GM12864 (cell line): ENCODE data around the gene CNN2.

Experiments used
- DNase-seq: peaks from one replicate; pipeline ENCODE4 v3.0.0-alpha.2; 2011; ENCODE audit warnings: low read depth
- H3K4me3 ChIP-seq: 2 replicates; pipeline ENCODE4 v1.5.1; 2011; ENCODE audit warnings: mild to moderate bottlenecking, low read depth, low read length, control low read depth
- TF ChIP-seq, protein P1 (sequence below): IDR thresholded peaks from 2 replicates; pipeline ENCODE4 v1.5.1; 2011; ENCODE audit warnings: low read depth, mild to moderate bottlenecking, moderate library complexity, low read length, control low read depth, inconsistent platforms; ENCODE audit errors: missing control alignments

Gene CNN2

DNA sequence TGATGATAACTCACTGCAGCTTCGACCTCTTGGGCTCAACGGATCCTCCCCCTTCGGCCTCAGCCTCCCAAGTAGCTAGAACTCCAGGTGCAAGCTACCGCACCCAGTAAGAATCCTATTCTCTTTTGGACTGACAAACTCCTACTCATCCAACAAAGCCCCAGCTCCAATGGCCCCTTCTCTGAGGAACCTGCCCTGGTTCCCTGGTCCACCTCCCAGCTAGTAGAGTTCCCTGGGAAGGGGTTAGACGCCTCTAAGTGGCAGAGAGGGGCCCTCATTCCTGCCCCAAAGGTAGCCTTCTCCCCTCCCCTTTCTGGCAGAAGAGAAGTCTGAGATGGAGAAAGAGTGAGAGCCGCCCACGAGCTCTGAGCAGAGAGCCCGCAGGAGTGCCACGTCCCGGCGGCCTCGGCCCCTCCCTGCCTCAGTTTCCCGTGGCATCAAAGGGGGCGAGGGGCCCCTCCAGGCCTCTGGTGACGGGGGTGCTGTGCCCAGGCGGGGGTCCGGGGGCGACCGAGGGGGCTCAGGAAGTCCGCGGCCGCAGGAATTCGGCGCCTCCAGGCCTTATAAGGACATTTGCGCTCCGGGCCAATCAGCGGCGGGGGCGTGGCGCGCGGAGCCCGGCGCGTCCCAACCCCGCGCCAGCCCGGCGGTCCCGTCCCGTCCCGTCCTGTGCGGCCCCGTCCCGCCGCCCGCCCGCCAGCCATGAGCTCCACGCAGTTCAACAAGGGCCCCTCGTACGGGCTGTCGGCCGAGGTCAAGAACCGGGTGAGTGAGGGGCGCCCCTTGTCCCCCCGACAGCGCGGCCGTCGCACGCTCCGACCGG is at the start of gene CNN2:
TSS of gene CNN2 (plus strand) at position 649 of the 823 bp plus-strand sequence. CDS start at position 703, 54 bp downstream.
- DNase-seq: no peak
- peak within 1 kb of the TSS; percentile 77 for H3K4me3 ChIP-seq

GRCh38 chr19:977058-977464 is 49.3 kb upstream of the CNN2 start:
- H3K4me3 ChIP-seq: no peak overlapping the region
- no peak for DNase-seq
- TF ChIP-seq, protein P1, sequence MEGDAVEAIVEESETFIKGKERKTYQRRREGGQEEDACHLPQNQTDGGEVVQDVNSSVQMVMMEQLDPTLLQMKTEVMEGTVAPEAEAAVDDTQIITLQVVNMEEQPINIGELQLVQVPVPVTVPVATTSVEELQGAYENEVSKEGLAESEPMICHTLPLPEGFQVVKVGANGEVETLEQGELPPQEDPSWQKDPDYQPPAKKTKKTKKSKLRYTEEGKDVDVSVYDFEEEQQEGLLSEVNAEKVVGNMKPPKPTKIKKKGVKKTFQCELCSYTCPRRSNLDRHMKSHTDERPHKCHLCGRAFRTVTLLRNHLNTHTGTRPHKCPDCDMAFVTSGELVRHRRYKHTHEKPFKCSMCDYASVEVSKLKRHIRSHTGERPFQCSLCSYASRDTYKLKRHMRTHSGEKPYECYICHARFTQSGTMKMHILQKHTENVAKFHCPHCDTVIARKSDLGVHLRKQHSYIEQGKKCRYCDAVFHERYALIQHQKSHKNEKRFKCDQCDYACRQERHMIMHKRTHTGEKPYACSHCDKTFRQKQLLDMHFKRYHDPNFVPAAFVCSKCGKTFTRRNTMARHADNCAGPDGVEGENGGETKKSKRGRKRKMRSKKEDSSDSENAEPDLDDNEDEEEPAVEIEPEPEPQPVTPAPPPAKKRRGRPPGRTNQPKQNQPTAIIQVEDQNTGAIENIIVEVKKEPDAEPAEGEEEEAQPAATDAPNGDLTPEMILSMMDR: no peak

More for the DNA sequence above, at the start of gene CNN2:
- TF ChIP-seq, protein P1: no peak

- H3K4me3 ChIP-seq: no peak overlapping the region
- TF ChIP-seq, protein P1: no peak
- DNase-seq: no peak
Observed at GRCh38 chr19:979318-979741, 47.1 kb upstream of the CNN2 start.

- TF ChIP-seq, protein P1: no peak
- no peak overlapping the region for H3K4me3 ChIP-seq
- no peak for DNase-seq
Observed at GRCh38 chr19:980133-980998, 46.0 kb upstream of the CNN2 start.

DNA sequence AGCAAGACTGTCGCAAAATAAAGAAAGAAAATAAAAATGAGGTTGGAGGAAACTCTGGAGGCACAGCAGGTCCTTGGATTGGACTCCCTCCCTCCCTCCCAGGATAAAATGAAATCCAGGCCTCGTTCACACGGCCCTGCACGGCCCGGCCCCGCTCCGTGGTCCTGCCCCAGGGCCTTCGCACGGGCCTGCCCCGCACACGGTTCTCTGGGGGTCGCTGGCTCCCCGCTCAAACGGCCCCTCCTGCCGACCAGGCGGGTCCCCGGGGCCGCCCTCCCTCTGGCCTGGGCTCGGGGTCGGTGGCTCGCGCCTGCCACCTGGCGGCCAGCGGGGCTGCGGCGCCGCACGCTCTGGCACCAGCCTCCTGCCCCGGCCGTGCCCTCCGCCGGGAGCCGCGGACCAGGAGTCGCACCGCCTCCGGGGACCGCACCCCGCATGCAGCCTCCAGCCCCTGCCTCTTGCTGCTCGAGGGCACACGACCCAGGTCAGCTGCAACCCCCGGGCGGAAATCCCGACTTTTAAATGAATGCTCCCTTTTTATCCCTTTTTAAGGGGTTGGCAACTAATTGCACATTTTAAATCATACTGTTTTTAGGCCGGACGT is 43.7 kb upstream of the CNN2 start:
- TF ChIP-seq, protein P1: peak; percentile 75
- DNase-seq: no peak
- peak overlapping the region; percentile 43 for H3K4me3 ChIP-seq

GRCh38 chr19:984165-984967 is 42.0 kb upstream of the CNN2 start, which contains the start of gene WDR18:
Gene WDR18 (plus strand): TSS chr19:984345. CDS start chr19:984354, 9 bp downstream.
- H3K4me3 ChIP-seq: peak within 1 kb of the TSS; percentile 95
- TF ChIP-seq, protein P1: peak; percentile 11
- DNase-seq: peak; percentile 63
